ENCODE data around the gene PROSER2.

The PROSER2 gene

DNA sequence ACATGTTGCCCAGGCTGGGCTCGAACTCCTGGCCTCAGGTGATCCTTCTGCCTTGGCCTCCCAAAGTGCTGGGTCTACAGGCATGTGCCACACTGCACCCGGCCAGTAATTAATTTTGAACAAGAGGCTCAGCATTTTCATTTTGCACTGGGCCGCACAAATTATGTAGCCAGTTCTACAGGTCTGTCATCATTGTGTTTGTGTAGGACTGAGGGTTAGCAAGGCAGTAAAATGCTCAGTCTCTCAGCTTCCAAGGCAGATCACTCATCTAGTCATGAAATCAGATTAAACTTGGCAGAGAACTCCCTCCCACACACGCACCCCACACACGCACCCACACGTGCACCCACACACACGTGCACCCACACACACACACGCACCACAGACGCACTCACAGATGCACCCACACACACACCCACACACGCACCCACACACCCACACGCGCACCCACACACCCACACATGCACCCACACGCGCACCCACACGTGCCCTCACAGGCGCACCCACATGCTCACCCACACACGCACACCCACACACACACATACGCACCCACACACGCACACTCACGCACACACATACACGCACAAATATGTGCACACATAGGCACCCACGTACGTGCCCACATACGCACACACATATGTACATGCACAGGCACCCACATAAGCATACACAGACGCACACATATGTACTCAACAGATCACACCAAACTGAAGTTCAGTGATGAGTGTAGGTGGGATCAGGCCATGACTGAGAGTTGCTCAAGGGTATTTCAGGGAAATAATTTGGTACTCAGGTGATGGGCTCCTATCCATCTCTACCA lies 27.8 kb upstream of the PROSER2 start:
- no peaks in the 10 kb centered on the region for H3K27me3 Mint-ChIP-seq (ENCODE audit: low read depth)
- DNase-seq (ENCODE audit: low spot score): no peak
- H3K4me1 Mint-ChIP-seq (ENCODE audit: low read depth): no peaks in the 10 kb centered on the region
- no peaks in the 10 kb centered on the region for H3K36me3 Mint-ChIP-seq (ENCODE audit: low read depth)
- no peak overlapping the region for H3K4me3 Mint-ChIP-seq
- no peak overlapping the region for H3K27ac Mint-ChIP-seq
- H3K9me3 Mint-ChIP-seq: no peaks in the 10 kb centered on the region

DNA sequence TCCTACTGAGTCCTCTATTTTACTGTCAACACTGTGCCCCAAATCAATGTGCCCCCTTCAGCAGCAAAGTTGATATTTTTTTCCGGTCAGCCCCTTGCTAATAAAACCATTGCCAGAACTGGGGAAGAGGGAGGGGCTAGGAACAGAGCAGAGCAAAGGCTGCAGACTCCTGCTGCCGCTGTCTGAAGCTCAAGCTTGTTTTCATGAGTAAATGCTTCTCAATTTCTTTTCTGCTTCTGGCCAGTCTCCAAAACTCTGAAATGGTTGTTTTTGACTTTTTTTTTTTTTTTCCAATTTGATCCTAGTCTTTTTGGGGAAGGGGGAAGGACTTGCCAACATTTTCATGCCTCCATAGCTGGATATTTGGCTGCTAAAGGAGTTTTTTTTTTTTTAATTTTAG lies 26.7 kb upstream of the PROSER2 start:
- no peaks in the 10 kb centered on the region for H3K36me3 Mint-ChIP-seq (ENCODE audit: low read depth)
- no peaks in the 10 kb centered on the region for H3K9me3 Mint-ChIP-seq
- no peak for DNase-seq (ENCODE audit: low spot score)
- H3K4me1 Mint-ChIP-seq (ENCODE audit: low read depth): no peaks in the 10 kb centered on the region
- H3K27me3 Mint-ChIP-seq (ENCODE audit: low read depth): no peaks in the 10 kb centered on the region
- H3K27ac Mint-ChIP-seq: no peak overlapping the region
- H3K4me3 Mint-ChIP-seq: no peak overlapping the region

DNA sequence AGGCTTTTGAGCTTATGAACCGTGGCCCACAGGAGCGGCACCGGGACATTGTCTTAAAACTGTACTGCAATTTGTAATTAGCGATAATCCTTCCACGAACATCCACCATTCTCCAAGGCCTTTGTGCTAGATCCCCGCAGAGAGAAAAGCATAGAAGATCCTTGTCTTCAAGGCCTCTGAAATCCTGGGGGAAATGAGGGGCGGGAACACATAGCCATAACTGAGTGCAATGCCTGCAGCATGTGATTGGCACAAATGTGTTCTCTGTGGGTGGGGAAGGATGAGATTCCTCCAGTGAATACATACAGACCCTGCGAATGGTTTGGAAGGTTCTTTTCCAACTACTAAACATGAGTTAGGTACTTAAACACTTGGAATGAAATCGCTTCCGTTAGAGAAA lies 25.9 kb upstream of the PROSER2 start:
- Mint-ChIP-seq H3K27ac (no peak overlapping the region), H3K9me3 (no peaks in the 10 kb centered on the region), H3K4me3 (no peak overlapping the region), H3K4me1 (ENCODE audit: low read depth) (no peaks in the 10 kb centered on the region), H3K36me3 (ENCODE audit: low read depth) (no peaks in the 10 kb centered on the region), H3K27me3 (ENCODE audit: low read depth) (no peaks in the 10 kb centered on the region)
- DNase-seq (ENCODE audit: low spot score): no peak

DNA sequence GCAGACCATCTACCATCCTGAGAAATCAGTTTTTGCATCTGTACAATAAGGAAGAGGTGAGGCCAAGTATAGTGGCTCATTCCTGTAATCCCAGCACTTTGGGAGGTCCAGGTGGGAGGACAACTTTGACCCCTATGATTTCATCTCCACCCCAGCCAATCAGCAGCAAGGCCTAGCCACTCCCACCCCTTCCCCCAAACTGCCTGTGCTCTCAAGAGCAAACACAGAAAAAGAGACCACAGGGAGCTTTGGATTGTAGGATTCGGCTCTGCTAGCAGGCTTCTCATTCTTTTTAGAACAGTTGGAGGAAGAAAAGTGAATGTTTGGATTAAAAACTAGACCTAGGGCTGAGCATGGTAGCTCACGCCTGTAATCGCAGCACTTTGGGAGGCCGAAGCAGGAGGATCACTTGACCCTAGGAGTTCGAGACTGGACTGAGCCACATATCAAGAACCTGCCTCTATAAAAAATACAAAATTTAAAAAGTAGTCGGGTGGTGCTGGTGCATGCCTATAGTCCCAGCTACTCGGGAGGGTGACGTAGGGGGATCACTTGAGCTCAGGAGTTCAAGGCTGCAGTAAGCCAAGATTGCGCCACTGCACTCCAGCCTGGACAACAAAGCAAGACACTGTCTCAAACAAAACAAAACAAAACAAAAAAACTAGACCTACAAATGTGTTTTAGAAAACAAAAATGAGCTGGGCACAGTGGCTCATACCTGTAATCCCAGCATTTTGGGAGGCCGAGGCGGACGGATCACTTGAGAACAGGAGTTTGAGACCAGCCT lies 25.1 kb upstream of the PROSER2 start:
- H3K27me3 Mint-ChIP-seq (ENCODE audit: low read depth): no peaks in the 10 kb centered on the region
- no peak overlapping the region for H3K4me3 Mint-ChIP-seq
- H3K9me3 Mint-ChIP-seq: no peaks in the 10 kb centered on the region
- no peaks in the 10 kb centered on the region for H3K4me1 Mint-ChIP-seq (ENCODE audit: low read depth)
- no peaks in the 10 kb centered on the region for H3K36me3 Mint-ChIP-seq (ENCODE audit: low read depth)
- no peak overlapping the region for H3K27ac Mint-ChIP-seq
- DNase-seq (ENCODE audit: low spot score): no peak

DNA sequence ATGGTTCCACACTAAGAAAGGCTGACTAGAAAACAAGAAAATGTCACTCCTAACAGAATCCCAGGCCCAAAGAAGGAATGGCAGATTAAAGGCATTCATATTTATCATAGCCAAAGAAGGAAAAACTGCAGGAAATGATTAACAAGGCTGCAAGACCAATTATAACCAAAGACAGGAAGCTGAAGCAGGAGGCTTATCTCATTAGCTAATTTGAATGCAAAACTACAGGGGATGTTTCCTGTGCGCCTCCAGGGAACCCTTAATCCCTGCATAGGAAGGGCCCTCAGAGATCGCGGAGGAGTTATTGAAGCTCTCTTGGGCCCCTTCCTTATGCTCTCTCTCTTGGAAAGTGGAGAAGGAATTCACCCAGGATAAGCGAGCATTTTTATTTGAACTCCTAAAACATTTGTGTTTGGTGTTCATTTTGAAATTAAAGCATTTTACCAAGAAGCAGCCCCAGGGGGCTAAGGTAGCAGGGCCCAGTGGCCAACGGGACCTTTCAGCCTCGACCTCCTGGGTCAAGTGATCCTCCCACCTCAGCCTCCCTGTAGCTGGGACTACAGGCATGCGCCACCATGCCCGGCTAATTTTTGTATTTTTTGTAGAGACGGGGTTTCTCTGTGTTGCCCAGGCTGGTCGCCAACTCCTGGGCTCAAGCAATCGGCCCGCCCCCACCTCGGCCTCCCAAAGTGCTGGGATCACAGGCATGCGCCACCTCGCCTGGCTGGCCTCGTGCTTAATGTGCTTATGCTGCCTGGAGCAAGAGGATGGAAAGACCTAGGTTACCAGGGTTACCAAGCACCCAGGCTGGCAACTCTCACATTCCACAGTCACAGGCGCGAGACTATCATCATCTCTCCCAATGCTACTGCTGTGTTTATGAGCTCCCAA lies 24.1 kb upstream of the PROSER2 start:
- no peak for DNase-seq (ENCODE audit: low spot score)
- no peak overlapping the region for H3K4me3 Mint-ChIP-seq
- no peaks in the 10 kb centered on the region for H3K27me3 Mint-ChIP-seq (ENCODE audit: low read depth)
- H3K27ac Mint-ChIP-seq: no peak overlapping the region
- no peaks in the 10 kb centered on the region for H3K4me1 Mint-ChIP-seq (ENCODE audit: low read depth)
- H3K9me3 Mint-ChIP-seq: no peaks in the 10 kb centered on the region
- no peaks in the 10 kb centered on the region for H3K36me3 Mint-ChIP-seq (ENCODE audit: low read depth)

DNA sequence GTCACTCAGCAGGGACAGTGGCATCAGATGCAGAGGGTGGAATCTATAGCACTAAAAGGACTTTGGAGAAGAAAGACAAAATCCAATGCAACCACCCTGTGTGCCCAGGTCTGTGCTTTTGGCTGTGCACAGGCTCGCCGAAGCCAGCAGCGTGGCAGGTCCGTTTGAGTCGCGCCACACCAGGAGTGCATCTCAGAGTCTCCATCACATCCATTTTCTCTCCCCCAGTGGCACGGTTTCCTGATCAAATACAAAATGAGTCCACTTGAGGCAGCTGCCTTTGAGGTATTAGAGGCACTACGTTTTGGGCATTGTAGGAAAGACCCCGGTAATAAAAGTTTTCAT lies 23.4 kb upstream of the PROSER2 start:
- no peaks in the 10 kb centered on the region for H3K27me3 Mint-ChIP-seq (ENCODE audit: low read depth)
- no peaks in the 10 kb centered on the region for H3K4me1 Mint-ChIP-seq (ENCODE audit: low read depth)
- H3K9me3 Mint-ChIP-seq: no peaks in the 10 kb centered on the region
- DNase-seq (ENCODE audit: low spot score): no peak
- no peaks in the 10 kb centered on the region for H3K36me3 Mint-ChIP-seq (ENCODE audit: low read depth)
- H3K4me3 Mint-ChIP-seq: no peak overlapping the region
- no peak overlapping the region for H3K27ac Mint-ChIP-seq

DNA sequence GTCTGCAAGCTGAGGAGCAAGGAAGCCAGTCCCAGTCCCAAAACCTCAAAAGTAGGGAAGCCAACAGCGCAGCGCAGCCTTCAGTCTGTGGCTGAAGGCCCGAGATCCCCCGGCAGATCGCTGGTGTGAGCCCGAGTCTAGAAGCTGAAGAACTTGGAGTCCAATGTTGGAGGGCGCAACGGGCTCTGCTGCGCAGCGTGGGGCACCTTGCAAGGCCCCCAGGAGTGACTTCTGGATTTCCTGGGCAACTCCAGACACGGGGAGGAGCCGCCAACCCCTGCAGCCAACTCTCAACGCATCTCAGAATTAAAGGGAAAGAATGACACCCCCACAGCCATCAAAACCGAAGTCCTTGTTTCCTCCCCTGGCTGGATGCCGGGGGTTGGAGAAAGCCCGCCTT lies 18.8 kb upstream of the PROSER2 start:
- no peaks in the 10 kb centered on the region for H3K36me3 Mint-ChIP-seq (ENCODE audit: low read depth)
- H3K27ac Mint-ChIP-seq: no peak overlapping the region
- H3K4me1 Mint-ChIP-seq (ENCODE audit: low read depth): no peaks in the 10 kb centered on the region
- H3K9me3 Mint-ChIP-seq: no peaks in the 10 kb centered on the region
- DNase-seq (ENCODE audit: low spot score): no peak
- H3K27me3 Mint-ChIP-seq (ENCODE audit: low read depth): peaks cover 6% of the 10 kb centered on the region
- no peak overlapping the region for H3K4me3 Mint-ChIP-seq

DNA sequence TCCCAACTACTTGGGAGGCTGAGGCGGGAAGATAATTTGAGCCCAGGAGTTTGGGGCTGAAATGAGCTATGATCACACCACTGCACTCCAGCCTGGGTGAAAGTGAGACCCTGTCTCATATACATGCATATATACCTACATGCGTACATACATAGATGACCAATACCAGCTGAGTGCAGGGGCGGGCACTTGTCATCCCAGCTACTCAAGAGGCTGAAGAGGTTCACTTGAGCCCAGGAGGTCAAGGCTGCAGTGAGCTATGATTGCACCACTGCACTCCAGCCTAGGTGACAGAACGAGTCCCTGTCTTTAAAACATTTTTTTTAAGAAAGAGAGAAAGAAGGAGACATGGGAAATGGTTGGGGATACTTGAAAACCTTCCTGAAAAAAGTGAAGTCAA lies 17.4 kb upstream of the PROSER2 start:
- no peak for DNase-seq (ENCODE audit: low spot score)
- H3K9me3 Mint-ChIP-seq: no peaks in the 10 kb centered on the region
- no peak overlapping the region for H3K27ac Mint-ChIP-seq
- no peaks in the 10 kb centered on the region for H3K36me3 Mint-ChIP-seq (ENCODE audit: low read depth)
- no peak overlapping the region for H3K4me3 Mint-ChIP-seq
- no peaks in the 10 kb centered on the region for H3K4me1 Mint-ChIP-seq (ENCODE audit: low read depth)
- H3K27me3 Mint-ChIP-seq (ENCODE audit: low read depth): peaks cover 10% of the 10 kb centered on the region

DNA sequence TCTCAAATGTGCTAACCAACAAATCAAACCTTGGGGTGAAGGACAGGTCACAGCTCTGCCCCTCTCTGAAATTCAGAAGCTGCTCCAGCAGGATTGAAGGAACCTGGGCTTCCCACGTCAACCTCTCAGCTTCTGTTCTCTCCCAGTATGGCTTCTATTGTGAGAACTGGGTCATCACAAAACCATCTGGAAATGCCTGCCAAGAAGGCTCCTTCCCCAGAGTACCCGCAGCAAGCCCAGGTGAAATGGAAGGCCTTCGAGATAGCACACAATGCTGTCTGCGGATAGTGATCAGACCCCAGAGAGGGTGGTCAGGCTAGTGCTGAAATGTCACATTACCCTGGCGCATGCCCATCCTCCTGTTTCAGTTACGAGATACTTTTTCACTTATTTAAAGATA lies 16.4 kb upstream of the PROSER2 start:
- no peaks in the 10 kb centered on the region for H3K4me1 Mint-ChIP-seq (ENCODE audit: low read depth)

DNA sequence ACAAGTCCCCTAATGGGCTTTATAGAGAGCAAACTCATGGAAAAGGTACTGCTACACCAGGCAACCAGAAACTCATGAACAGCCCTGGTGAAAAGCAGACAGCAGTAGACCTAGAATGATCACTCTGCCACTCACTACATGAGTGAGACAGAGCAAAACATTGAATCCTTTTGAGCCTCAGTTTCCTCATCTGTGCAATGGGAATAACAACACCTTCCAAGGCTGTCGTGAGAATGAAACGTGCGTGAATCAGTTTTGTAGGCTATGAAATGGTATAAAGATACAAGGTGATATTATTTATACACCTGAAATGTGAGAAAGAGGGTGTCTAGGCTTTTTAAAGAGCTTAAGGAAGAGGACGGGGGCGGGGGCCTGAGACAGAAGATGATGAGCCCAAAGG lies 14.3 kb upstream of the PROSER2 start:
- Mint-ChIP-seq H3K27ac (no peak overlapping the region), H3K27me3 (ENCODE audit: low read depth) (peaks cover 12% of the 10 kb centered on the region), H3K36me3 (ENCODE audit: low read depth) (no peaks in the 10 kb centered on the region), H3K4me3 (no peak overlapping the region), H3K9me3 (no peaks in the 10 kb centered on the region), H3K4me1 (ENCODE audit: low read depth) (no peaks in the 10 kb centered on the region)
- no peak for DNase-seq (ENCODE audit: low spot score)

More for the DNA sequence above, 16.4 kb upstream of the PROSER2 start:
- Mint-ChIP-seq H3K9me3 (no peaks in the 10 kb centered on the region), H3K4me3 (no peak overlapping the region), H3K27ac (no peak overlapping the region), H3K27me3 (ENCODE audit: low read depth) (peaks cover 10% of the 10 kb centered on the region), H3K36me3 (ENCODE audit: low read depth) (no peaks in the 10 kb centered on the region)
- no peak for DNase-seq (ENCODE audit: low spot score)

DNA sequence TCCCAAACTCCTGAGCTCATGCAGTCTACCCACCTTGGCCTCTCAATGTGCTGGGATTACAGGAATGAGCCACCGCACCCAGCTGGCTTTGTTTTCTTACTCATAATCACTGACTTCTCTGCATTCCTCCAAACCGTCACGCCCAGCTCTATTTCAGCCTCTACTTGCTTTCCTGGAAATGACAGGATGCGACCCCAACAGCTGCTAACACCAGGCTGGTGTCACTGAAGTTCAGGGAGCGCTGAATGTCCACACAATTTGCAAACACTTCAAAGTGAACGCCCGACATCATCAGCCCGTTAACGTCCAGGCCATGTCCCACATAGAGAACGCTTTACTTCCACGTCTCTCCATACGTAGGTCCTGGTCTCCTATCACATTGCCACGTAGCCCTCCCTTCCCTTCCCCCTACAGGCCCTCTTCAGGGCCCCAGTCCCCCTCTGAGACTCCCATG lies 12.8 kb upstream of the PROSER2 start:
- H3K9me3 Mint-ChIP-seq: no peaks in the 10 kb centered on the region
- H3K4me3 Mint-ChIP-seq: no peak overlapping the region
- no peaks in the 10 kb centered on the region for H3K36me3 Mint-ChIP-seq (ENCODE audit: low read depth)
- no peak overlapping the region for H3K27ac Mint-ChIP-seq
- H3K27me3 Mint-ChIP-seq (ENCODE audit: low read depth): peaks cover 12% of the 10 kb centered on the region
- no peak for DNase-seq (ENCODE audit: low spot score)
- H3K4me1 Mint-ChIP-seq (ENCODE audit: low read depth): no peaks in the 10 kb centered on the region

DNA sequence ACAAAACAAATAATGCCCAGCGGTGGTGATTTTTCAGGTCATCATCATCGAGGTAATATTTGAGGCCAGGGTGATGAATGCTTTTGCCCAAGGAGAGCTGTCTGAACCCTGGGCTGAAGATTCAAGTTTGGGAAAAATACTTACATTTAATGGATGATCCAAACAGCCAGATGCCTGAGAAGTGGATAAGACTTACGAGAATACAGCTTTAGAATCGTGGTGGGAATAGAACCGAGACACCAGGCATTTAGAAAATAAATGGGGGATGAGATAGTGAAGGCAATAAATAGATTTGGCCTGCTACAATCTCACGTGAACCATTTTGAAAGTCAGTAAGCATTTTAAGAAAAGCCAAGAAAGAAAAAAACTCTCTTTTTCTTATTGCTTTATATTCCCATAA lies 12.2 kb upstream of the PROSER2 start:
- peaks cover 12% of the 10 kb centered on the region for H3K27me3 Mint-ChIP-seq (ENCODE audit: low read depth)
- H3K4me1 Mint-ChIP-seq (ENCODE audit: low read depth): no peaks in the 10 kb centered on the region
- DNase-seq (ENCODE audit: low spot score): no peak
- H3K36me3 Mint-ChIP-seq (ENCODE audit: low read depth): no peaks in the 10 kb centered on the region
- H3K9me3 Mint-ChIP-seq: no peaks in the 10 kb centered on the region
- no peak overlapping the region for H3K4me3 Mint-ChIP-seq
- H3K27ac Mint-ChIP-seq: no peak overlapping the region

DNA sequence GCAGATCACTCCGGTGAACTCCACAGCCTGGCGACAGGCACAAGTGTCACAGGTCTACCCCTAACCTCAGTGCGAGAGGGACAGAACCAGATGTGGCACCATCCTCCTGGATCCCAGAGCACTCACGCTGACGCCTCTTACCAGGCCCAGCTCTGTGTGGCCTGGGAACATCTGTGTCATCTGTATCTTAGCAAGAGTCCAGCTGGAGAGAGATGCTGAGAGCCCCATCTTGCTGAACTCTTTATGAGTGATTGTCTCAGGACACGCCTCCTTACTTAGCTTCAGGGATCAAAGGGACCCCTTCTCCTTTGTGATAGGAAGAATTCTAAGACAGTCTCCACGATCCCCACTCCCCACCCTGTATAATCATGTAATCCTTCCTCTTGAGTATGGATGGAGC lies 10.0 kb upstream of the PROSER2 start:
- no peak for DNase-seq (ENCODE audit: low spot score)
- Mint-ChIP-seq H3K27me3 (ENCODE audit: low read depth) (peaks cover 8% of the 10 kb centered on the region), H3K9me3 (no peaks in the 10 kb centered on the region), H3K4me3 (no peak overlapping the region), H3K4me1 (ENCODE audit: low read depth) (no peaks in the 10 kb centered on the region), H3K36me3 (ENCODE audit: low read depth) (no peaks in the 10 kb centered on the region), H3K27ac (no peak overlapping the region)
